ENCODE measurements around the gene KIF1B.

KIF1B gene

DNA sequence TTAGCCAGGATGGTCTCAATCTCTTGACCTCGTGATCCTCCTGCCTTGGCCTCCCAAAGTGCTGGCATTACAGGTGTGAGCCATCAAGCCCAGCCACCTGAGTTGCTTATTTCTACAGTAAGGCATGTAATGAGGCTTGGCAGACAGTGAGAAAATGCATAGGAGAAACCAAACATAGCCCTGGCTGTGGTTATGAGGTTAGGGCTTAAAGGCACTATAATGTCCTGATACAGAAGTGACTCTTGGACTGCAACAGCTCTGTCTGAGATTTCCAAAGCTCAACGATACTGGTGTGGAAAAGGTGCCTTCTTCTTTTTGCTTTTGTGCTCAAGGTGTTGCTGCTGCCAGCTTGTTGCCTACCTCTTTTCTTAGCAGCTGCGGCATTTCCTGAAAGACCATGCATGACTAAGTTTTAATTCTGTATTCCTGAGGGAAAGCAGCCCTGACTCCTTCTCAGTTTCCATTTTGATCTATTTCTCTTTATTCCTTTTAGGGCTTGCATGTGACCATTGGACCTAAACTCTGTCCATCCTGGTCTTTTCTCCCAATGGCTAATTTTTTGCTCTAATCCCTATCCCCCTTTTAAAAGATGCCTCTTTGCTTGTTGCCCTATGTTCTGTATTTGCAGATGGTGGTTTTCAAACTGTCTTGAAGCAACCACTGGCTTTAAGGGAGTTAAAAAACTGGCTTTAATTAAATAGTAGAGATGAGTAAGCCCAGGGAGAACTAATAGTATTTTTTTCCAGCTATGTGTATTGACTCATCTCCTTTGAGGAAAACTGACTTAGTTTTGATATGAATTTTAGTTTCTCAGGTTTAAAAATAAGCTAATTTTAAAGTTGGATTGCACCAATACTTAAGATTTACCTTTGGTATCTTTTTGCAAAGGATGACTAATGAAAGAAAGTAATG, 70.3 kb downstream of the KIF1B start:
- DNase-seq (ENCODE audit: low spot score): no peak

DNA sequence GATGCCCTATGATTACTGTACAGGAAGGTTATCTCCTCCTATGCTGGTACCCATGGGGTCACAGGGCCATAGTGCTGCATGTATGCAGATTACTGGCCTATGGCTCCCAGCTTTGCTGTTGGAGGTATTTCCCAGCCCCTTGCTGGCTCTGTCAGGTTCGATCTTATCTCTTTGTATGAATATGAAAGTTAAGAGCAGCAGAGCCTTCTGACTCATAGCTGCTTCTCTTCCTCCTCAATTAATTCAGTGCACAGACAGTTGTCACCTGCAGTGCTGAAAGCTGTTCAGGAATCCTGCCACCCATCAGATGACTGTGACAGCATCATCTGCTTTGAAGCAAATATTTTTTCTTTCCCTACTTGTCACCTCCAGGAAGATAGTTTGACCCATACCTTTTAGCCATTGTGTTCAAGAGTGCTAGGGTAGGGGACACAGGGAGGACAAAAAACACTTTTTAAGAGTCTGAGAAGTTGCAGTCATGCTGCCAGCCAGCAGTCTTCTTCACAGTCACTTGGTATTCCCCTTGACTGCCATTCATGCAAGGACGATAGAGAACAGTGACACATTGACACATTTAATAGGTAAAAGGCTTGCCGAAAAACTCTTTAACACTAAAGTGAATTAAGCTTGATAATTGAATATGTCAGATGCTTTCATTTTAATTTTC, 73.1 kb downstream of the KIF1B start:
- DNase-seq (ENCODE audit: low spot score): no peak

DNA sequence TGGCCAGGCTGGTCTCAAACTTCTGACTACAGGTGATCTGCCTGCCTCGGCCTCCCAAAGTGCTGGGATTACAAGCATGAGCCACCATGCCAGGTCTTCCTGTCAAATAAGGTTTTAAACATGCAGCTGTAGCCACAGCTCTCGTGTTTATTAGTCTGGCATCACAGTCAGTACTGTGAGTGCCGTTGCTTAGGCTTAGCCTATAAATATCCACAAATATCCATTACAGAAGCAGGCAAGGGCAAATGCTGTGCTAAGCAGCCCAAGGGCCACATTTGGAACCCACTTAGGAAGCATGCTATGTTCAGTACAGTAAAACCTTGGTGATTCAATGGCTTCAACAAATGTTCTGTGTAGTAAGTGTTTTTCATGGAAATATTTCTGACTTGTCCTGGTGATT, 75.9 kb downstream of the KIF1B start:
- DNase-seq (ENCODE audit: low spot score): no peak

DNA sequence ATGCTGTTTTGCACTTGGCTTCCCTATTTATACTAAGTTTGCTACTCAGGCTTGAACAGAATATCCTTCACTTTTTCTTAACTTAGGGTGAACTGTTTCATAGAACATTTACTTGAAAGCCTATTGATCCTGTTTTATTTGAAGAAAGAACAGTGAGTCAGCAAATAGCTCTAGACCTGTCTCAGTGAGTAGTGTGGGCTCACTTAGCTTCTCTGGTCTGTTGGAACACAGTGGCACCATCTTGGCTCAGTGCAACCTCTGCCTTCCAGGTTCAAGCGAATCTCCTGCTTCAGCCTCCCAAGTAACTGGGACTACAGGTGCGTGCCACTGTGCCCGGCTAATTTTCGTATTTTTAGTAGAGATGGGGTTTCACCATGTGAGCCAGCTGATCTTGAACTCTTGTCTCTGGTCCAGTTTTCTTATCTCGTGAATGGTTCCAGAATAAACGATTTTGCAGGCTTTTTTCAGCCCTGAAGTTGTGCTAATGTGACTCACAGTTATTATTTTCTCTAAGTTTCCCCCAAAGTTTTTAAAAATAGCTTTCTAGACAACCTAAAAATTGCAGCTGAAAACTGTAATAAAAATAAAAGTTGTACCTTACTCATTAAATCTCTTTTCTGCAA, 76.8 kb downstream of the KIF1B start:
- DNase-seq (ENCODE audit: low spot score): no peak

DNA sequence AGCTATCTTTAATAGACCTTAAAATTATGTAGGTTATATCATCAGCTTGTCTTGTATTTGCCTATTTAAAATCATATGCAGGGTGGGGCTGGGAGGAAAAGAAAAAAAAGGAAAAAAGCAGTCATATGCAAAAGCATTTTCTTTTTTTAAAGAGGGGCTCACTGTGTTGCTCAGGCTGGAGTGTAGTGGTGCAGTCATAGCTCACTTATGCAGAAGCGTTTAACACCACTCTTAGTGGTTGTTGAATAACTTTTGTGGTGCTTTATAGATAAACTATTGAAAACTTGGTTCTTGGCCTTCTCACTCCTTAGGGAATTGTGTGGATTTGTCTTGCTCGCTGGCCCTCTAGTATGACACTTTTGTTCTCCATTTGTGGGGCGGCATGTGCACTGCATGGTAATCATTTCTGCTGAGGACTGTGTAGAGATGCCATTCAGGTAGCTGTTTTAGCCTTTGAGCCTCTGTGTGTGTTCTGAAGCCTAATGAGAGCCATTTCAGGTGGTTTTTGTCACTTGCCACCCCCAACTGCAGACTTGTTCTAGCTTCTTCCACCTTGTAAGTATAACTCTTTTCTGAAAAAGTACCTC, 77.8 kb downstream of the KIF1B start:
- DNase-seq (ENCODE audit: low spot score): no peak

DNA sequence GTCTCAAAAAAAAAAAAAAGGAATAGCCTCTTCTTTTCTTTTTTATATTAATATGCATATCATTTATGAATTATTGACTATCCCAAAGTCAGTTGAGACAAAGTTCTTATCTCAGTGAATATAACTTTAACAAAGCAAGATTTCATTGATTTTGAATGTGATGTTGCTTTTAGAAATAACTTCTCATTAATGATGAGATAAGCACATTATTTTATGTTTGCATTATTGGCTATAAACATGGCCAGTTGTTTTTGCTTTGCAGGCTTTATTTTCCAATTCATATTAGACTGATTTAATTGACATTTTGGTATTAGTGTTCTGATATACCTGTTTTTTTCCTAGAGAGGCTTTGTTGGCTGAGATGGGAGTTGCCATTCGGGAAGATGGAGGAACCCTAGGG, 81.3 kb downstream of the KIF1B start:
- DNase-seq (ENCODE audit: low spot score): no peak

DNA sequence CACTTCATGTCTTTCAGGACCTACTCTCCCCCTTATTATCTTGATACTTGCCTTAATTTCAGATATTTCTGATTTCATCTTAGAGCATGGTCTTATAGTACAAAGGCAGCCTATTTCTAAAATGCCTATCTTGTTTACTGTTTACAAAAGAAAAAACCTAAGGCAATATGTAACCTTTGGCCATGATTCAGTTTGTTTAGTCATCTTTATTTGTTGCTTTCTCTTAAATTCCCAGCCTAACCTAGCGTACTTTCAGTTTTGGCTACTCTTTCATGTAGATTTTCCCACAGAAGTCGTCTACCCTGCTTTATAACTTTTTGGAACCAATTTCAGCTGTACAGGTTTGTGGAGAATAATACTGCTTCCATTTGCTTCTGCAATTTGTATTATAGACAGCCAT, 81.8 kb downstream of the KIF1B start:
- no peak for DNase-seq (ENCODE audit: low spot score)

DNA sequence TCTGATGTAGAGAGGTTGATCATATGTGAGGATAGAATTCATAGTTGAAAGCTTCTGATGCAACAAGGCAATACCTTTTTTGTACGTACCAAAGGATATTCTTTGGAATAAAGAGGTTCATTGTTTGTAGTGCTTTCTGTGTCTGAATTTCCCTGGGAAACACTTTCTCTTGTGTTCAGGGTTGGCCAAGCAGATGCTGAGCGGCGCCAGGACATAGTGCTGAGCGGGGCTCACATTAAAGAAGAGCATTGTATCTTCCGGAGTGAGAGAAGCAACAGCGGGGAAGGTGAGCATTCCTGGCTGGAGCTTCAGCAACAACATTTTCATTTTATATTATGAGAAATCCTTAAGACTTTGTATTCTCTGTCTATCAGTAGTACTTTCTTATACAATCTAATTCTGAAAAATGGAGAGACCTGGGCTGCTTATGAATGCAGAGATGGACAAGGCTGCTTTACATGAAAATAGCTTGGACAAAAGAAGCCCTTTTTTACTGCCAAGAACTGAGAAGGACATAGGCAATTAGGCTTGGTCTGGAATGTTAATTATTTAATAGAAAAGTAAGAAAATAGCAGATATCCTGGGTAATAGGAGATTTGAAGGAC, 85.2 kb downstream of the KIF1B start:
- DNase-seq (ENCODE audit: low spot score): peak; percentile 97

DNA sequence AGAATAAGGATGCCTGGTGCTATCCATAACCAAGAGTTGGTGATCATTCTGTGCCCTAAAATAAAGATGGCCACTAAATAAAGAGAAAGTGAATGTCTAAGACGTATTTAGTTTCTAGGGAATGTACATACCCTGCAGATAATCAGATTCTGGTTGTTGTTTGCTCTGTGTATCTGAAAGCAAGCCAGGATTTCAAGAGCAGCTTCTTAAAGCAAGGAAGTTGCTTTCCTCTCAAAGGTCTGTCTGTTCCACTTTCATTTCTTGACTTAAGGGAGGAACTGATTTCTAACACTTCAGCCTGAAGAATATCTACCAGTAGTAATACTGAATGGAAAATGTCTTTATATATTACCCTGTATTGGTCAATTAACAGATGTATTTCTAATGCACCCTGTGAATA, 88.8 kb downstream of the KIF1B start:
- peak; percentile 73 for DNase-seq (ENCODE audit: low spot score)

DNA sequence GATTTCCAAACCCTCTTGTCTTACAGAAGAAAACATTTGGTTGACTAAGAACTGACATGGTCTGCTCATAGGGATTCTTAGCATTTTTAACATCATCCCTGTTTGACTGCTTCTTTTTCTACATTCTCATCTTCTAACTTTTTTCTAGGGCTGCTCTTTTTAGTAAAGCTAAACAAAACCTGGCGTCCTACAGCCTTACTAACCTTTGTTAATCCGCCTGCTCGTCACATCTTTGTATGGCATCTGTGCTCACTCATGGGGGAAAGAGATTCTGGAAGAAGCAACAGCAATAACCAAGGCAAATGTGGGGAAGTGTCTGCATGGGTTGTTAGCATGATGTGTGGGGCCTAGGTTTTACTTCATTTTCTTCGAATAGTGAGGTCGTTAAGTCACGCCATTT, 92.0 kb downstream of the KIF1B start:
- no peak for DNase-seq (ENCODE audit: low spot score)

DNA sequence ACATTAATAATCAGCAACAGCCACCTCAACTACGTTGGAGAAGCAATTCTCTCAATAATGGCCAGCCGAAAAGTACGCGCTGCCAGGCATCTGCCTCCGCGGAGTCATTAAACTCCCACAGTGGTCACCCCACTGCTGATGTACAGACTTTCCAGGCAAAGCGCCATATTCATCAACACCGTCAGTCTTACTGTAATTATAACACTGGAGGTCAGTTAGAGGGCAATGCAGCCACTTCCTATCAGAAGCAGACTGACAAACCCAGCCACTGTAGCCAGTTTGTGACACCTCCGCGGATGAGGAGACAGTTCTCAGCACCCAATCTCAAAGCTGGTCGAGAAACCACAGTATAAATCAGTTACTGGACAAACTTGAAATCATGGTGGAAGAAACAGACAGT, 93.9 kb downstream of the KIF1B start:
- no peak for DNase-seq (ENCODE audit: low spot score)

DNA sequence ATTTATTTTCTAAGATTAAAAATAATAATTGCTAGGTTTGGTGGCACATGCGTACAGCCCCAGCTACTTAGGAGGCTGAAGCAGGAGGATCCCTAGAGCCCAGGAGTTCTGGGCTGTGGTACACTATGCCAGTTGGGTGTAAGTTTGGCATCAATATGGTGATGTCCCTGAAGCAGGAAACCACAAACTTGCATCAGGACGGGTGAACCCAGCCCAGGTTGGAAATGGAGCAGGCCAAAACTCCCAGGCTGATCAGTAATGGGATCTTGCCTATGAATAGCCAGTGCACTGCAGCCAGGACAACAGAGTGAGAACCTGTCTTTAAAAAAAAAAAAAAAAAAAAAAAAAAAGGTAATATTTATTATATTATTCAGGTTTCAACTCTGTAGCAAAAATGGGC, 96.1 kb downstream of the KIF1B start:
- DNase-seq (ENCODE audit: low spot score): no peak

DNA sequence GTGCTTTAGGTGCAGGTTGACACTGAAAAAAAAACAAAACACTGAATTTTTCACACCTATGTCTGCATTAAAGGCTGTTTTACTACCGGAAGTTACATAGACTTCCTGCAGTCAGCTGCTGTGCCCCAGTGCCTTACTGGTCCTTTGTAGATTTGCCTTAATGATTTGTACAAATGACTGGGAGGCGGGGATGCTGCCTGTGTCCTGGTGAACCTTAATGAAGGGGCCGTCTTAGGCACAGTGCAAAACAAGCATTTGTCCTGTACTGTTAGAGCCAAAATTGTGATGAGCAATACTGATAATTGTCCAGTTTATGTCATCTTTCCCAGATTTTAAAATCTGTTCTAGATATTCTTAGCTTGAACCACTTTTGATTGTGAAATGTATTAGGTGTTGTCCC, 97.6 kb downstream of the KIF1B start:
- DNase-seq (ENCODE audit: low spot score): no peak

DNA sequence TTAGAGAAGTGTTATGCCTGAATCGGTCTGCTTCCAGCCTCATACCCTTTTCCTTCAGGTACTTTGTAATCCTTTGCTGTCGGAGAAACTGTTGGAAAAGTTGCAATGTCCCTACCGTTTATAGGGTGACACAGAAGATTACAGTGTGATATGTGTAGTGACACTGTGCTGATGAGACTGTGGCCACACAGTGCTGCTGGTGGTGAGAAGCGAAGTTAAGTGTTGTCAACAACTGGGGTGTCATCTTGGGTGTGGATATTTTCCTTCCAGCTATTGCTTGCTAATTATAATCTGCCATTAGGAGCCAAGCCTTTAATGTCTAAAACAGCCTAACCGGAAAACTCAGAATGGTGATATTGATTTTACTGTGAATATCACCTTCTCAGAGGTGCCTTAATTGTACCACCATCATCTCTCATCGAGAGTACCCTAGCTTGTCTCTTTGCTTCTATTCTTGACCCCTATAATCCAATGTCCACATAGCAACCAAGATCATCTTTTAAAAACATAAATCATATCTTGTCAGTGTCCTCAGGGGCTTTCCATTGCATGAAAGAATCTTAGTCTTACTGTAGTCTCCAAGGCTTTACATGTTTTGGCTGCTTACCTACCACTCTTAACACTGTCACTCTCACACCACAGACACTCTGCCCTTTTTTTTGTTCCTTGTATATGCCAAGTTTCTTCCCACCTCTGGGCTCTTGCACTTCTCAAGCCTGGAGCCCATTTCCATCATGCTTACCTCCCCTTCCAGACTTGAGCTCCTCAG, 99.1 kb downstream of the KIF1B start:
- DNase-seq (ENCODE audit: low spot score): no peak

DNA sequence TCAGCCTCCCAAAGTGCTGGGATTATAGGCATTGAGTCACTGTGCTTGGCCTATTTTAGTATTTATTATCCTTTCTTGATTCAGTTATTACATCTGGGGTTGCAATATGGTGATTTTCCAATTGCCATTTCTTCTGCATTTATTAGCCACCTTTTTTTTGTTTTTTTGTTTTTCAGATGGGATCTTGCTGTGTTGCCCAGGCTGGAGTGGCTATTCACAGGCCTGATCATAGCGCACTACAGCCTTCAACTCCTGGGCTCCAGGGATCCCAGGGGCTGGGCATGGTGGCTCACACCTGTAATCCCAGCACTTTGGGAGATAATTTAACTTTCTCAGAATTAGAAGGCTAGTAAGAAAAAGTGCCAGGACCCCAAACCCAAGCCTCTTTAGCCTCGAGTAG, 106.4 kb downstream of the KIF1B start:
- no peak for DNase-seq (ENCODE audit: low spot score)

DNA sequence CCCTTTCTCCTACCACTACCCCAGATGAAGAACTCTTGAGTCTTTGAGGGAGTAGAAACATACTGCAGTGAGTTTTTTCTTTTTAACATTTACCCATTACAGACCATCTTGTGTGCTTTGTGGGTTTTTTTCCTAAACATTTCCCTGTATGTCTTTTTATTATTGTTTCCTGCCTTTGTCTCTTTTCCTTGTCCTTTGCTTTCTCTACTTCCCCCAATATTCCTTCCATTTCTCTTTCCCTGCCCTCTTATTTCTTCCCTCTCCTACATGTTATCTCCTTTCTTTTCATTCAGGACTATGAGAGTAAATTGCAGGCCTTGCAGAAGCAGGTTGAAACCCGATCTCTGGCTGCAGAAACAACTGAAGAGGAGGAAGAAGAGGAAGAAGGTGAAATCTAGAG, 109.4 kb downstream of the KIF1B start:
- no peak for DNase-seq (ENCODE audit: low spot score)

DNA sequence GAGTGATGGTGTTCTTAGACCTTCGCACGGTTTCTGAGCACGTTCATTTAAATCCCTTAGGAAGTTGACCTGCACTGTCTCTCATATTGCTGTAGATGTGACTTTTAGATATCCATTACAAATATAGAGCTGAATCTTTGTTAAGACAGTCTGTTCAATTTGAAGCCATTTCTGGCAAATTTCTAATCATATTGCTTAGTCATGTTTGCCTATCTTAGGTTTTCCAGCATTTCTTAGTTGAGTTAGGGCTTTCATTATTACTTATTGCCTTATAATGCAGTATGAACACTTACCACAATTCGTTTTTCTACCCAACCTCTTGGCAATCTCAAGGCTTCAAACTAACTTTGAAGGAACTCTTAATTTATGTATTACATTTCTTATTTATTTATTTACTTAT, 110.0 kb downstream of the KIF1B start:
- DNase-seq (ENCODE audit: low spot score): no peak

DNA sequence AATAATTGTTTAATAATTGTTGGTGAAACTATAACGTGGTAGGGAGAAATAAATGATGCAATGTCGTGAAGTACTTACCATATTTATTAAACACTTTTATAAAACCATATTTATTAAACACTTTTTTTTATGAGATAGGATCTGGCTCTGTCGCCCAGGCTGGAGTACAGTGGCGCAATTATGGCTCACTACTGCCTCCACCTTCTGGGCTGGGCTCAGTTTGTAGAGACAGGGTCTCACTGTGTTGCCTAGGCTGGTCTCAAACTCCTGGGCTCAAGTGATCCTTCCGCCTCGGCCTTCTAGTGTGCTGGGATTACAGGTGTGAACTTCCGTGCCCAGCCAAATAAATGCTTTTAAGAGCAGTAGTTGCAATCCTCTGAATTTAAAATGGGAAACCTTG, 112.5 kb downstream of the KIF1B start:
- DNase-seq (ENCODE audit: low spot score): no peak

DNA sequence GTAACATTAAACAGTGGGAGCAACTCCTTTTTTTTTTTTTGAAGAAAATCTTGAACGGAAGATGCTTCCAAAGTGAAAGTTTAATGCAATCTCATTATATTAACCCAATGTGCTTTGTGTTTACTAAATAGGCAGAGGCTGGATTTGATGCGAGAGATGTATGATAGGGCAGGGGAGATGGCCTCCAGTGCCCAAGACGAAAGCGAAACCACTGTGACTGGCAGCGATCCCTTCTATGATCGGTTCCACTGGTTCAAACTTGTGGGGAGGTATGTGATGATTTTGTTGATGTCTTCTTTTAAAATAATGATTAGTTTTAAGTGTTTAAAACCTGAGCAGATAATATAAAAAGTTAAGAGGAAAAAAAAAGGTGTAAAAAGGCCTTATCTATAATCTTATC, 114.3 kb downstream of the KIF1B start:
- no peak for DNase-seq (ENCODE audit: low spot score)

DNA sequence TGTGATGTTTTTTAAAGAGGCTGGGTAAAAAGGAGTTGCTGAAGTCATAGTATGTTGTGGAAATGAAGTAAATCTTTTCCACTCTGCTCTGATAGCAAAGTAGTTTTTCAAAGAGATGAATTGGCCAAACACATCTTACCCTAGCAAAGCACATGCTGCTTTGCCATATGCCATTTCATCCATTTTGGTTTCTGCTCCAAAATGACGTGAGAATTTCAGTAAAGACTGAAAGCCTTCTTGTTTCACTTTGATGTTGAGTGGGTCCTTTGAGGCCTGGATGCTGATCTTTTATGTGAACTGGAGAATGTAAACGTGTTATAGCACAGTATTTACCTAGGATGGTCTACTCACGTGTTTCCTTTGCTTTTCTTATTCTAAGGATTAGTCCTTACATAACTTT, 115.2 kb downstream of the KIF1B start:
- no peak for DNase-seq (ENCODE audit: low spot score)

DNA sequence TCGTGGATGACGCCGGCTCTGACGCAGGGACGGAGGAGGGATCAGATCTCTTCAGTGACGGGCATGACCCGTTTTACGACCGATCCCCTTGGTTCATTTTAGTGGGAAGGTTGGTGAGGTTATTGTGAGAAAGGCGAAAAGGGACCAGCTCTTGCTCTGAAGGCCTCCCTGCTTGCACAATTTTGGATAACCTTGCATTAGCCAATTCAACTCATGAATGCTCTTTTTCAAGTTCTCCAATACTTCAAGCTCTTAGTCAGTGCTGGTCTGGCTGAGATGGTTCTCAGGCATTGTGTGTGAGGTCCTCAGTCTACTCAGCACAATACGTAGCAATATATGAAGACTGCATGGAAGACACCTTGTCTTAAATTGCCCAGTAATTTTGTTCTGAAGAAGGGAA, 115.9 kb downstream of the KIF1B start:
- DNase-seq (ENCODE audit: low spot score): no peak

Measured in pons (tissue), 1 donor.